Cerebellar nuclear complex (tissue), 1 donor: Measurements from ENCODE around the gene CDH18.

Experiments used
- DNase-seq, 2 experiments: peaks; one replicate each; lab custom pipeline; 2025; lab: John Stamatoyannopoulos, UW

CDH18 gene

GRCh38 chr5:19424506-19424905, 563.5 kb downstream of the CDH18 start:
- no peak for DNase-seq
